Panc1 (cell line): ENCODE measurements around the gene FGD5.

Source experiments
- POLR2AphosphoS5 ChIP-seq: IDR thresholded peaks from 2 replicates; pipeline ENCODE4 v1.6.1; 2012; ENCODE audit warnings: mild to moderate bottlenecking, low read depth, low read length, moderate library complexity
- SIN3A ChIP-seq: IDR thresholded peaks from 2 replicates; pipeline ENCODE4 v1.6.1; 2012; ENCODE audit warnings: low read depth, mild to moderate bottlenecking, low read length, moderate library complexity, borderline replicate concordance; ENCODE audit not compliant: insufficient read depth
- TCF7L2 ChIP-seq: IDR thresholded peaks from 2 replicates; pipeline ENCODE4 v1.6.1; 2011; ENCODE audit warnings: mild to moderate bottlenecking, low read depth, low read length, inconsistent platforms
- TF ChIP-seq, protein P1 (sequence below): fragments of 450-650 bp; IDR thresholded peaks from 2 replicates; pipeline ENCODE4 v1.5.1; 2017; ENCODE audit warnings: mild to moderate bottlenecking
- TF ChIP-seq, protein P2 (sequence below), 2 experiments: IDR thresholded peaks; 2 replicates each; pipeline ENCODE4 v1.6.1; 2011 to 2012; ENCODE audit warnings: low read depth in 2 of 2, control low read depth in 1 of 2, low read length in 1 of 2, mild to moderate bottlenecking in 1 of 2, moderate library complexity in 1 of 2; ENCODE audit not compliant: insufficient read depth in 1 of 2

DNA sequence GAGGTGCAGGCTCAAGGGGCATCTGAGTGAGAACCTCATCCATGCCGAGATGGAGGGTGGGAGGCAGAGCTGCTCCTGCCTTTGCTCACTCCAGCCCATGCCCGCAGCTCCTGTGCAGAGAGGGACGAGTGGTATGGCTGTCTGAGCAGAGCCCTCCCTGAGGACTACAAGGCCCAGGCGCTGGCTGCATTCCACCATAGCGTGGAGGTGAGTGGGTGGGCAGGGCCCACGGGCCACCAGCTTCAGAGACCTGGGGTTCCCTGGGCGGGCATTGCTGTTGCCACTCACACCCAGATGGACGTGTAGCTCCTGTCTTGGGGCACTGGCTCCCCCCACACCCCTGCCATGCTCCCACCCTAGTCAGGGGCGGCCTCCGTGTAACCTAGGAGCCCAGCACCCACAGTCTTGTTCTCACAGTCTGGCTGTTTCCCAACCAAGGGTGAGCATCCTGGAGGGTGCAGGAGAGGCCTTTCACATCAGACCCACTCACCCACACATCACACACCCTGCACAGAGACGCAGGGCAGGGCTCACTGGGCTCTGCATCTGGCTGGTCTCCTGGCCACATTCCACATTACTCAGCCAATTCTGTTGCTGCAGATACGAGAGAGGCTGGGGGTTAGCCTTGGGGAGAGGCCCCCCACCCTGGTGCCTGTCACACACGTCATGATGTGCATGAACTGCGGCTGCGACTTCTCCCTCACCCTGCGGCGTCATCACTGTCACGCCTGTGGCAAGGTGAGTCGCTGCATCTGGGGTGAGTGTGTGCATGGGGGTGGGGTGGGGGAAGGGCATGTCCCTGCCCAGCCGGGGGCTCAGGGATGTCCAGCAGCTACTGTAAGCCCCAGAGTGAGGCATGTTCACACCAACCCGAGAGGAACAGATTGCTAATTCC, 103.3 kb downstream of the FGD5 start:
- TF ChIP-seq, protein P1, sequence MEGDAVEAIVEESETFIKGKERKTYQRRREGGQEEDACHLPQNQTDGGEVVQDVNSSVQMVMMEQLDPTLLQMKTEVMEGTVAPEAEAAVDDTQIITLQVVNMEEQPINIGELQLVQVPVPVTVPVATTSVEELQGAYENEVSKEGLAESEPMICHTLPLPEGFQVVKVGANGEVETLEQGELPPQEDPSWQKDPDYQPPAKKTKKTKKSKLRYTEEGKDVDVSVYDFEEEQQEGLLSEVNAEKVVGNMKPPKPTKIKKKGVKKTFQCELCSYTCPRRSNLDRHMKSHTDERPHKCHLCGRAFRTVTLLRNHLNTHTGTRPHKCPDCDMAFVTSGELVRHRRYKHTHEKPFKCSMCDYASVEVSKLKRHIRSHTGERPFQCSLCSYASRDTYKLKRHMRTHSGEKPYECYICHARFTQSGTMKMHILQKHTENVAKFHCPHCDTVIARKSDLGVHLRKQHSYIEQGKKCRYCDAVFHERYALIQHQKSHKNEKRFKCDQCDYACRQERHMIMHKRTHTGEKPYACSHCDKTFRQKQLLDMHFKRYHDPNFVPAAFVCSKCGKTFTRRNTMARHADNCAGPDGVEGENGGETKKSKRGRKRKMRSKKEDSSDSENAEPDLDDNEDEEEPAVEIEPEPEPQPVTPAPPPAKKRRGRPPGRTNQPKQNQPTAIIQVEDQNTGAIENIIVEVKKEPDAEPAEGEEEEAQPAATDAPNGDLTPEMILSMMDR: no peak
- TF ChIP-seq POLR2AphosphoS5 (no peak), TCF7L2 (no peak), SIN3A (no peak)
- TF ChIP-seq, protein P2, sequence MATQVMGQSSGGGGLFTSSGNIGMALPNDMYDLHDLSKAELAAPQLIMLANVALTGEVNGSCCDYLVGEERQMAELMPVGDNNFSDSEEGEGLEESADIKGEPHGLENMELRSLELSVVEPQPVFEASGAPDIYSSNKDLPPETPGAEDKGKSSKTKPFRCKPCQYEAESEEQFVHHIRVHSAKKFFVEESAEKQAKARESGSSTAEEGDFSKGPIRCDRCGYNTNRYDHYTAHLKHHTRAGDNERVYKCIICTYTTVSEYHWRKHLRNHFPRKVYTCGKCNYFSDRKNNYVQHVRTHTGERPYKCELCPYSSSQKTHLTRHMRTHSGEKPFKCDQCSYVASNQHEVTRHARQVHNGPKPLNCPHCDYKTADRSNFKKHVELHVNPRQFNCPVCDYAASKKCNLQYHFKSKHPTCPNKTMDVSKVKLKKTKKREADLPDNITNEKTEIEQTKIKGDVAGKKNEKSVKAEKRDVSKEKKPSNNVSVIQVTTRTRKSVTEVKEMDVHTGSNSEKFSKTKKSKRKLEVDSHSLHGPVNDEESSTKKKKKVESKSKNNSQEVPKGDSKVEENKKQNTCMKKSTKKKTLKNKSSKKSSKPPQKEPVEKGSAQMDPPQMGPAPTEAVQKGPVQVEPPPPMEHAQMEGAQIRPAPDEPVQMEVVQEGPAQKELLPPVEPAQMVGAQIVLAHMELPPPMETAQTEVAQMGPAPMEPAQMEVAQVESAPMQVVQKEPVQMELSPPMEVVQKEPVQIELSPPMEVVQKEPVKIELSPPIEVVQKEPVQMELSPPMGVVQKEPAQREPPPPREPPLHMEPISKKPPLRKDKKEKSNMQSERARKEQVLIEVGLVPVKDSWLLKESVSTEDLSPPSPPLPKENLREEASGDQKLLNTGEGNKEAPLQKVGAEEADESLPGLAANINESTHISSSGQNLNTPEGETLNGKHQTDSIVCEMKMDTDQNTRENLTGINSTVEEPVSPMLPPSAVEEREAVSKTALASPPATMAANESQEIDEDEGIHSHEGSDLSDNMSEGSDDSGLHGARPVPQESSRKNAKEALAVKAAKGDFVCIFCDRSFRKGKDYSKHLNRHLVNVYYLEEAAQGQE (IDR thresholded peaks at IDR 0.05; ENCODE audit: insufficient read depth in 1 of 2, low read depth in 2 of 2, low read length in 1 of 2): no peak
